Activated CD8-positive, alpha-beta T cell treated with anti-CD3 and anti-CD28 coated beads for 36 hours (primary cell): ENCODE results near the gene TMEFF2. TPM values are rescaled to one million over a fixed set of nuclear protein-coding genes. Genes with fewer than 3 reads are reported as not detected.

Experiments used
- ATAC-seq: fragments of 200-7000 bp; cut with Tn5 transposase; one replicate; pipeline ENCODE4 v1.10.0; 2021; ENCODE audit warnings: mild to moderate bottlenecking, moderate library complexity
- CTCF ChIA-PET: fragments of 350-600 bp; sonication (Branson Sonifier 250); formaldehyde crosslinking; loops from one replicate; lab custom pipeline; 2021; ENCODE audit warnings: antibody characterized with exemption; lab: Charles Lee
- POLR2A ChIA-PET: fragments of 350-600 bp; sonication (Branson Sonifier 250); formaldehyde crosslinking; loops from one replicate; lab custom pipeline; 2021; ENCODE audit warnings: antibody characterized with exemption; lab: Charles Lee
- DNase-seq: peaks from one replicate; pipeline ENCODE4 v3.0.0-alpha.2; 2020
- H3K27ac Mint-ChIP-seq: one replicate; pipeline ENCODE4 v1.8.0; 2021; ENCODE audit warnings: mild to moderate bottlenecking, mixed read lengths
- H3K27me3 Mint-ChIP-seq: one replicate; pipeline ENCODE4 v1.8.0; 2021; ENCODE audit warnings: mixed read lengths
- H3K36me3 Mint-ChIP-seq: one replicate; pipeline ENCODE4 v1.8.0; 2021; ENCODE audit warnings: low read depth, mixed read lengths
- H3K4me1 Mint-ChIP-seq: one replicate; pipeline ENCODE4 v1.8.0; 2021; ENCODE audit warnings: low read depth, mixed read lengths
- H3K4me3 Mint-ChIP-seq: one replicate; pipeline ENCODE4 v1.8.0; 2021; ENCODE audit warnings: mild to moderate bottlenecking, moderate library complexity, mixed read lengths
- H3K9me3 Mint-ChIP-seq: one replicate; pipeline ENCODE4 v1.8.0; 2021; ENCODE audit warnings: mixed read lengths
- CTCF ChIP-seq: fragments of 200-600 bp; IDR thresholded peaks from one replicate; pipeline ENCODE4 v1.8.0; 2022; ENCODE audit warnings: antibody characterized with exemption, mild to moderate bottlenecking
- intact Hi-C: fragments of 100-400 bp; cut with micrococcal nuclease; formaldehyde crosslinking; loops from one replicate; pipeline ENCODE4 v1.10.0; 2022
- total RNA-seq, 2 experiments: library from RNA; stranded (reverse); gene quantifications; one replicate each; pipeline ENCODE4 v1.2.3, GENCODE V29; 2021

Gene TMEFF2
- total RNA-seq, 2 experiments from 2014 or later, result not detected

- CTCF ChIA-PET, result no interaction called here
- no peak for ATAC-seq
Observed at GRCh38 chr2:191985740-191986139, 209.0 kb downstream of the TMEFF2 start.

GRCh38 chr2:191983591-191983990 lies 211.1 kb downstream of the TMEFF2 start:
- ChIA-PET CTCF (interaction anchor here (1.2 kb wide), 1 partner anchor 11 kb away, joined by 3 read pairs; no protein-coding TSS in a partner anchor), POLR2A (no interaction called here)
- intact Hi-C loops, result no loop called here

More at GRCh38 chr2:191985740-191986139, 209.0 kb downstream of the TMEFF2 start:
- Mint-ChIP-seq H3K9me3 (no peaks in the 10 kb centered on the region), H3K36me3 (no peaks in the 10 kb centered on the region), H3K27ac (no peak overlapping the region), H3K4me3 (no peak overlapping the region), H3K27me3 (no peaks in the 10 kb centered on the region), H3K4me1 (no peaks in the 10 kb centered on the region)
- no peak for DNase-seq
- TF ChIP-seq CTCF, result no peak
- POLR2A ChIA-PET, result no interaction called here
- intact Hi-C loops, result no loop called here

GRCh38 chr2:191983186-191983585 lies 211.5 kb downstream of the TMEFF2 start:
- Mint-ChIP-seq H3K4me1 (no peaks in the 10 kb centered on the region), H3K27me3 (no peaks in the 10 kb centered on the region), H3K4me3 (no peak overlapping the region), H3K36me3 (no peaks in the 10 kb centered on the region), H3K9me3 (no peaks in the 10 kb centered on the region), H3K27ac (no peak overlapping the region)
- TF ChIP-seq CTCF, result no peak
- DNase-seq (no peak), ATAC-seq (no peak)
- ChIA-PET CTCF (no interaction called here), POLR2A (no interaction called here)
- intact Hi-C loops, result no loop called here

More at GRCh38 chr2:191983591-191983990, 211.1 kb downstream of the TMEFF2 start:
- no peak for TF ChIP-seq CTCF
- Mint-ChIP-seq H3K9me3 (no peaks in the 10 kb centered on the region), H3K4me3 (no peak overlapping the region), H3K36me3 (no peaks in the 10 kb centered on the region), H3K27ac (no peak overlapping the region), H3K4me1 (no peaks in the 10 kb centered on the region), H3K27me3 (no peaks in the 10 kb centered on the region)
- ATAC-seq (no peak), DNase-seq (no peak)

GRCh38 chr2:191981706-191982105 lies 213.0 kb downstream of the TMEFF2 start:
- H3K36me3 Mint-ChIP-seq, result no peaks in the 10 kb centered on the region
- no peaks in the 10 kb centered on the region for H3K9me3 Mint-ChIP-seq
- no peaks in the 10 kb centered on the region for H3K4me1 Mint-ChIP-seq
- DNase-seq (no peak), ATAC-seq (no peak)
- CTCF ChIA-PET, result no interaction called here
- H3K27me3 Mint-ChIP-seq, result no peaks in the 10 kb centered on the region
- TF ChIP-seq CTCF, result no peak
- intact Hi-C loops, result no loop called here
- POLR2A ChIA-PET, result no interaction called here
- no peak overlapping the region for H3K4me3 Mint-ChIP-seq
- no peak overlapping the region for H3K27ac Mint-ChIP-seq

GRCh38 chr2:191980483-191980882 lies 214.2 kb downstream of the TMEFF2 start:
- no peaks in the 10 kb centered on the region for H3K36me3 Mint-ChIP-seq
- H3K4me1 Mint-ChIP-seq, result no peaks in the 10 kb centered on the region
- CTCF ChIA-PET, result no interaction called here

More at GRCh38 chr2:191980483-191980882, 214.2 kb downstream of the TMEFF2 start:
- Mint-ChIP-seq H3K9me3 (no peaks in the 10 kb centered on the region), H3K27me3 (no peaks in the 10 kb centered on the region), H3K4me3 (no peak overlapping the region), H3K27ac (no peak overlapping the region)
- intact Hi-C loops, result no loop called here
- TF ChIP-seq CTCF, result no peak
- ATAC-seq (no peak), DNase-seq (no peak)
- POLR2A ChIA-PET, result no interaction called here
